Heart left ventricle (tissue), 16 donors: ENCODE measurements around the gene FAM222A. TPM values are rescaled to one million over a fixed set of nuclear protein-coding genes. Genes with fewer than 3 reads are reported as not detected.

Source experiments
- ATAC-seq, 4 donors: fragments of 200-7000 bp; cut with Tn5 transposase; one replicate each; pipeline ENCODE4 v1.9.1; 2020 to 2022; ENCODE audit warnings: moderate library complexity in 4 of 4, mild to moderate bottlenecking in 3 of 4, moderate number of reproducible peaks in 1 of 4
- DNase-seq, 5 donors: peaks; one replicate each; pipeline ENCODE4 v3.0.0-alpha.2; 2020
- H3K27ac ChIP-seq, 12 donors: fragments of 200-600 bp; sonication (generic) in 4 of 12; one replicate each; pipeline versions ENCODE4 v1.5.0 to v1.8.0; 2016 to 2022; ENCODE audit warnings: mild to moderate bottlenecking in 2 of 12
- H3K27me3 ChIP-seq, 9 donors: fragments of 200-600 bp; sonication (generic) in 2 of 9; one replicate each; pipeline versions ENCODE4 v1.5.1 to v1.8.0; 2016 to 2022; ENCODE audit warnings: mild to moderate bottlenecking in 3 of 9
- H3K36me3 ChIP-seq, 9 donors: fragments of 200-600 bp; sonication (generic) in 2 of 9; one replicate each; pipeline versions ENCODE4 v1.5.0 to v1.8.0; 2018 to 2022; ENCODE audit warnings: mild to moderate bottlenecking in 2 of 9
- H3K4me1 ChIP-seq, 12 donors: fragments of 200-600 bp; sonication (generic) in 4 of 12; one replicate each; pipeline versions ENCODE4 v1.5.0 to v1.8.0; 2016 to 2022; ENCODE audit warnings: mild to moderate bottlenecking in 3 of 12
- H3K4me3 ChIP-seq, 12 donors: fragments of 200-600 bp; sonication (generic) in 4 of 12; one replicate each; pipeline versions ENCODE4 v1.5.0 to v1.8.0; 2017 to 2022; ENCODE audit warnings: mild to moderate bottlenecking in 9 of 12, moderate library complexity in 4 of 12
- H3K9me3 ChIP-seq, 12 donors: fragments of 200-600 bp; sonication (generic) in 4 of 12; one replicate each; pipeline versions ENCODE4 v1.5.0 to v1.8.0; 2016 to 2022; ENCODE audit warnings: mild to moderate bottlenecking in 1 of 12
- POLR2A ChIP-seq, 2 donors: fragments of 450-650 bp; IDR thresholded peaks; one replicate each; pipeline ENCODE4 v1.6.1; 2017; ENCODE audit warnings: antibody characterized with exemption in 2 of 2, mild to moderate bottlenecking in 2 of 2, moderate library complexity in 2 of 2
- WGBS, 4 donors: extraction: QIAGEN DNeasy Blood & Tissue Kit in 2 of 4; methylation state at CpG; one replicate each; pipeline versions ENCODE4 v1.1.5 to v1.1.7; 2013 to 2018; 5-methylcytosine and 5-hydroxymethylcytosine counted together
- intact Hi-C, 10 donors: fragments of 100-400 bp; cut with DNase I; formaldehyde crosslinking; loops; one replicate each; pipeline versions ENCODE4 v1.11.1 to v1.14.2; 2022
- polyA plus RNA-seq, 2 donors: library from polyadenylated mRNA; stranded (reverse); fragments of 200-250 nt; gene quantifications; one replicate each; pipeline ENCODE4 v1.2.3, GENCODE V29; 2013
- total RNA-seq, 9 donors: library from RNA; depleted of rRNA in 2 of 9; stranded (reverse); fragments of >200 nt in 2 of 9; fragmentation: NEBNext Ultra II Directional in 3 of 9; extraction: Animal tissue kit (Norgen Biotek cat#: 25700) in 3 of 9; gene quantifications; one replicate each; pipeline versions ENCODE4 v1.1.0 to v1.2.4, GENCODE V29; 2016 to 2023
- TF ChIP-seq, protein P1 (sequence below), 12 donors: fragments of 200-600 bp; sonication (generic) in 4 of 12; IDR thresholded peaks; one replicate each; pipeline versions ENCODE4 v1.5.0 to v1.8.0; 2018 to 2022; ENCODE audit warnings: antibody characterized with exemption in 12 of 12, mild to moderate bottlenecking in 5 of 12
- donor health status: ischemic (EF 13 %, LVEDD 7.1; RV severe dilation, severe dysfunction).
- donor health status: healthy with polysubstance abuse.
- donor health status: DM: no; HTN: yes; CAD: no.
- donor health status: DM: no; HTN: no; CAD: no.
- donor health status: ischemic (EF 25% LVEDD 6.9; RV normal size, moderate dysfunction).
- donor health status: ischemic (EF 25% LVEDD 5.7; RV mildly dilated, moderate dysfunction).
- donor health status: healthy.
- donor health status: DM: yes; HTN: yes; CAD: no.
- donor health status: ischemic (EF 35%, LVEDD 5.7; RV mildly dilated, moderate dysfunction).
- donor health status: nonischemic (EF 11% LVEDD 7.7; RV severe dilation, severe dysfunction).
- donor health status: DM: yes; HTN: yes; CAD: no.
- donor health status: PGD.
- donor health status: ischemic (EF 29% LVEDD 5.4; RV normal size, mild dysfunction).
- donor health status: nonischemic (EF 23%, LVEDD 6.1; RV moderate dilation, normal function).

FAM222A gene
- total and polyA plus RNA-seq, 11 donors = 3.5 to 45.8 (median 10.2) TPM

DNA sequence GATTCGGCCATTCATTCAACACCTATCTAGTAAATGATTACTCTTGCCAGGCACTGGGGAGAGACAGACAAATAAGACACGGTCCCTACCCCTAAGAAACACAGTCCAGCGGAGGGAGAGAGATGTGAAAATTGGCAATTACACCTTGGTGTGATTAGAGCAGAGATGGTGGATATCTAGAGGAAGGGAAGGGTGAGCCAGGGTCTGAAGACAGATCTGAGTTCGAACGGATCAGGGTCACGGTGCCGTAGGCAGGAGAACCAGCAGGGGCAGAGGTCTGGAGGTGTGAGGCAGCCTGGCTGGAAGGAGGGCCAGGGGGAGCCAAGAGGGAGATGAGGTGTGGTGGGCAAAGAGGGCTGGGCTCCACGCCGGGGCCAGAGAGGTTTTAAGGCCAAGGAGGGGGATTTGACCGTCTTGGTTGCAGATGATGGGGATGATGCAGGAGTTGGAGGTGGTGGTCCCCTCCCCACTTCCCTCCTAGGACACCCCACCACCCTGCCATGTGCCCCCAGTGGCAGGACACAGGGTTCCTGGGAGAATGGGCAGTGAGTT, 27.1 kb downstream of the FAM222A start:
- WGBS, 4 donors = 82 to 89% (median 85%) methylated on average over 10 of the region's 10 CpGs
- Histone ChIP-seq H3K9me3 (no peaks in the 10 kb centered on the region), H3K4me1 (peaks cover 0 to 20% (median 2%) of the 10 kb centered on the region in 12 donors), H3K27ac (no peak overlapping the region), H3K36me3 (no peaks in the 10 kb centered on the region), H3K4me3 (no peak overlapping the region), H3K27me3 (no peaks in the 10 kb centered on the region)
- TF ChIP-seq, protein P1, sequence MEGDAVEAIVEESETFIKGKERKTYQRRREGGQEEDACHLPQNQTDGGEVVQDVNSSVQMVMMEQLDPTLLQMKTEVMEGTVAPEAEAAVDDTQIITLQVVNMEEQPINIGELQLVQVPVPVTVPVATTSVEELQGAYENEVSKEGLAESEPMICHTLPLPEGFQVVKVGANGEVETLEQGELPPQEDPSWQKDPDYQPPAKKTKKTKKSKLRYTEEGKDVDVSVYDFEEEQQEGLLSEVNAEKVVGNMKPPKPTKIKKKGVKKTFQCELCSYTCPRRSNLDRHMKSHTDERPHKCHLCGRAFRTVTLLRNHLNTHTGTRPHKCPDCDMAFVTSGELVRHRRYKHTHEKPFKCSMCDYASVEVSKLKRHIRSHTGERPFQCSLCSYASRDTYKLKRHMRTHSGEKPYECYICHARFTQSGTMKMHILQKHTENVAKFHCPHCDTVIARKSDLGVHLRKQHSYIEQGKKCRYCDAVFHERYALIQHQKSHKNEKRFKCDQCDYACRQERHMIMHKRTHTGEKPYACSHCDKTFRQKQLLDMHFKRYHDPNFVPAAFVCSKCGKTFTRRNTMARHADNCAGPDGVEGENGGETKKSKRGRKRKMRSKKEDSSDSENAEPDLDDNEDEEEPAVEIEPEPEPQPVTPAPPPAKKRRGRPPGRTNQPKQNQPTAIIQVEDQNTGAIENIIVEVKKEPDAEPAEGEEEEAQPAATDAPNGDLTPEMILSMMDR (IDR thresholded peaks at IDR 0.05) = no peak
- TF ChIP-seq POLR2A (IDR thresholded peaks at IDR 0.05) = no peak
- intact Hi-C loops = no loop called here
- DNase-seq (peak in 3 of 5 donors; percentile 2 to 13 (median 8)), ATAC-seq (no peak)

DNA sequence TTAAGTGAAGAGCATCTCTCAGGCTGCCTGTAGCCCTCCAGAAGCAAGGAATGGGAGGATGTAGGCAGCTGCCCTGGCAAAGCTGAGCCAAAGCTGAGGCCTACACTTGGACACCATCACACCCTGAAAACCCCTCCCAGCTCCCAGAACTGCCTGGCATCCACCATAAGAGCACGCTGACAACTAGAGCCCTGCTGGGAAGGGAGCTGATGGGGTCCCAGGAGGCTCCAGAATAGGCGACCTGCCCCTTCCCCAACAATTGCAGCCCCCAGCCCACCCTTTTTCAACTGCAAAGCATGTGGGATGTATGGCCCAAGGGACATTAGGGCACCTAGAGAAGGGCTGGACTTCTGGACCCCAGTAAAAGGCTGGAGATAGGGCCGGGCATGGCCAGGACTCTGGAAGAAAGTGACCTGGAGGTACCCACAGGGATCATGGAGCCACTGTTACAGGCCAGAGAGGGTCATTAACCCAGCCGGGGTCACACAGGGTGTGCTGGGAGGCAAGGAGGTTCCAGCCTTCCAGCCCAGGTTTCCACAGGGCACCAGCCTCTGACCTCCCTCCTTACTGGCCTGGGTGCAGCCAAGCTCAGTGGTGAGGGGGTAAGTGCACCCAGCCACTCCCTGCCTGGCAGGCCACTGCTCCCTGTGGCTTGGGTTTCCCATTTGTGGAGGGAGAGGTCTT, 27.8 kb downstream of the FAM222A start:
- H3K36me3 ChIP-seq = no peaks in the 10 kb centered on the region
- peaks cover 0 to 15% (median 0%) of the 10 kb centered on the region in 12 donors for H3K4me1 ChIP-seq
- TF ChIP-seq, protein P1 (IDR thresholded peaks at IDR 0.05) = no peak
- TF ChIP-seq POLR2A (IDR thresholded peaks at IDR 0.05) = no peak
- DNase-seq = peak in 3 of 5 donors; percentile 14 to 38 (median 18)
- H3K27ac ChIP-seq = no peak overlapping the region
- H3K27me3 ChIP-seq = no peaks in the 10 kb centered on the region
- intact Hi-C loops = no loop called here
- no peak overlapping the region for H3K4me3 ChIP-seq
- no peak for ATAC-seq
- 91 to 100% (median 92%) methylated on average over 2 to 4 of the region's 4 CpGs for WGBS, 4 donors
- no peaks in the 10 kb centered on the region for H3K9me3 ChIP-seq

DNA sequence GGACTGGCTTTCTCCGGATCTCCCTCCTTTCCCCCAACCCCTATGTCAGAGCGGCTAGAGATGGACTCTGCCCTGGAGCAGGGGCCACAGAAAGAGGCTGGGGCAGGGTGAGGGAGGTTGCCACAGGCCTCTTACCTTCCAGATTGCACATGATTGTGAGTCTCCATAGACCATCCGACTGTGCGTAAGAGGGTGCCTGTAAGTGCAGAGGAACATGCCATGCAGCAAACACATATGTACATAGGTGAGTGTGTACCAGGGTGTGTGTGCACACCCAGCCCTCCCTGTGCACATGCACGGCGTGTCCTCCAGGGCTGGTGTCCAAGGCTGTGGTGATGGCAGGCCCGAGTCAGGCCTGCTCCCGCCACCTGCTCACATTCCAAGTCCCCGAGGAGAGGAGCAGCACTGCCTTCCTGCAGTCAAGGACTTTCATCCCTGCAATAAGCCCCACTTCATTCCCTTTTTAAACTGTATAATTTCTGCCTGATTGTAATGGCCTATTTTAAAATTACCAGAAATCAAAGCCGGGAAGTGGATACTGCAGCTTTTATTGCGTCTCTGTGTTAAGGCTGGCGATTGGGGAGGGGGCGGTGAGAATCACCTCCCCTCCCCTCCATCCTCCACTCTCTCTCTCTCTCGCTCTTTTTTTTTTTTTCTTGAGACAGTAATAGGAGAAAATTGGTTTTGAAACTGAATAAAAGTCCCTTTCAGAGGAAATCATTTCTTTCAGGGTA, 28.5 kb downstream of the FAM222A start:
- intact Hi-C loops = no loop called here
- DNase-seq (peak in 2 of 5 donors; percentile 18 to 40), ATAC-seq (no peak)
- Histone ChIP-seq H3K4me3 (no peak overlapping the region), H3K36me3 (no peaks in the 10 kb centered on the region), H3K27me3 (no peaks in the 10 kb centered on the region), H3K9me3 (no peaks in the 10 kb centered on the region), H3K27ac (no peak overlapping the region), H3K4me1 (peaks cover 0 to 15% (median 0%) of the 10 kb centered on the region in 12 donors)
- TF ChIP-seq, protein P1 (IDR thresholded peaks at IDR 0.05) = no peak
- TF ChIP-seq POLR2A (IDR thresholded peaks at IDR 0.05) = no peak
- 77 to 89% (median 84%) methylated on average over 14 of the region's 14 CpGs for WGBS, 4 donors
